Neural progenitor cell (in vitro differentiated cells): ENCODE results near the gene MSANTD2. TPM values are rescaled to one million over a fixed set of nuclear protein-coding genes. Genes with fewer than 3 reads are reported as not detected.
"Not testable (repeated sequence)": the region's sequence is repeated elsewhere in the genome, so short reads cannot be mapped to it uniquely, and the experiment has no call there.

Source experiments
- DNase-seq: peaks from one replicate; pipeline ENCODE4 v3.0.0-alpha.2; 2016; ENCODE audit warnings: low spot score
- H2AFZ ChIP-seq: fragments of 200-600 bp; sonication (generic); replicated peaks from 2 replicates; pipeline ENCODE4 v1.6.1; 2016; ENCODE audit warnings: antibody characterized with exemption
- H3F3A ChIP-seq: fragments of 200-600 bp; sonication (generic); 2 replicates; pipeline ENCODE4 v1.6.1; 2016; ENCODE audit warnings: antibody characterized with exemption, low read depth
- H3K27ac ChIP-seq: fragments of 200-600 bp; sonication (generic); 2 replicates; pipeline ENCODE4 v1.5.1; 2016; ENCODE audit warnings: mild to moderate bottlenecking
- H3K27me3 ChIP-seq: fragments of 200-600 bp; sonication (generic); 2 replicates; pipeline ENCODE4 v1.6.1; 2016; ENCODE audit warnings: mild to moderate bottlenecking, moderate library complexity
- H3K36me3 ChIP-seq: fragments of 200-600 bp; sonication (generic); 2 replicates; pipeline ENCODE4 v1.5.1; 2016
- H3K4me1 ChIP-seq: fragments of 200-600 bp; sonication (generic); 2 replicates; pipeline ENCODE4 v1.6.1; 2016; ENCODE audit warnings: mixed run types
- H3K4me2 ChIP-seq: fragments of 200-600 bp; sonication (generic); 2 replicates; pipeline ENCODE4 v1.6.1; 2016
- H3K4me3 ChIP-seq: fragments of 200-600 bp; sonication (generic); 2 replicates; pipeline ENCODE4 v1.5.1; 2016
- H3K79me2 ChIP-seq: fragments of 200-600 bp; sonication (generic); 2 replicates; pipeline ENCODE4 v1.6.1; 2016; ENCODE audit warnings: low read depth
- H3K9ac ChIP-seq: fragments of 200-600 bp; sonication (generic); 2 replicates; pipeline ENCODE4 v1.6.1; 2016
- H3K9me3 ChIP-seq: fragments of 200-600 bp; sonication (generic); 2 replicates; pipeline ENCODE4 v1.5.1; 2016; ENCODE audit warnings: low read depth
- H4K20me1 ChIP-seq: fragments of 200-600 bp; sonication (generic); 2 replicates; pipeline ENCODE4 v1.6.1; 2016; ENCODE audit warnings: low read depth
- H3K27ac Mint-ChIP-seq: 3 replicates; pipeline ENCODE4 v1.8.0; 2021; ENCODE audit warnings: mixed read lengths
- H3K27me3 Mint-ChIP-seq: 2 replicates; pipeline ENCODE4 v1.8.0; 2022; ENCODE audit warnings: low read depth, mild to moderate bottlenecking, inconsistent platforms, moderate library complexity, mixed read lengths; ENCODE audit not compliant: insufficient read depth
- H3K36me3 Mint-ChIP-seq: 3 replicates; pipeline ENCODE4 v1.8.0; 2021; ENCODE audit warnings: mixed read lengths
- H3K4me1 Mint-ChIP-seq: 3 replicates; pipeline ENCODE4 v1.8.0; 2021; ENCODE audit warnings: mixed read lengths
- H3K4me3 Mint-ChIP-seq: 3 replicates; pipeline ENCODE4 v1.8.0; 2021; ENCODE audit warnings: mild to moderate bottlenecking, moderate library complexity, mixed read lengths
- H3K9me3 Mint-ChIP-seq: 3 replicates; pipeline ENCODE4 v1.8.0; 2020; ENCODE audit warnings: mixed read lengths
- CTCF ChIP-seq: fragments of 200-600 bp; sonication (generic); IDR thresholded peaks from 2 replicates; pipeline ENCODE4 v1.5.1; 2017; ENCODE audit warnings: antibody characterized with exemption, mild to moderate bottlenecking
- EZH2 ChIP-seq: fragments of 200-600 bp; sonication (generic); IDR thresholded peaks from 2 replicates; pipeline ENCODE4 v1.6.1; 2017; ENCODE audit warnings: antibody characterized with exemption, mild to moderate bottlenecking, moderate library complexity
- EZH2phosphoT487 ChIP-seq: fragments of 200-600 bp; sonication (generic); IDR thresholded peaks from 2 replicates; pipeline ENCODE4 v1.6.1; 2017; ENCODE audit warnings: antibody characterized with exemption
- total RNA-seq: library from RNA; depleted of rRNA; stranded (reverse); fragments of >200 nt; gene quantifications from 2 replicates; pipeline ENCODE4 v1.2.3, GENCODE V29; 2015; ENCODE audit warnings: low replicate concordance

The MSANTD2 gene
- total RNA-seq, 1 donor from 2014 or later: 41.9 TPM

- Histone ChIP-seq H3K4me1 (peaks cover 9% of the 10 kb centered on the region), H3K27ac (no peak overlapping the region), H3K9me3 (no peaks in the 10 kb centered on the region), H4K20me1 (peaks cover 40% of the 10 kb centered on the region), H3K4me2 (no peak overlapping the region), H3K4me3 (no peak overlapping the region), H3K36me3 (peaks cover 11% of the 10 kb centered on the region), H3K9ac (no peak overlapping the region), H3K27me3 (no peaks in the 10 kb centered on the region), H3F3A (peaks cover 9% of the 10 kb centered on the region), H2AFZ (no peak overlapping the region), H3K79me2 (peaks cover 66% of the 10 kb centered on the region)
- H3K9me3 Mint-ChIP-seq: no peaks in the 10 kb centered on the region
- H3K4me1 Mint-ChIP-seq: no peaks in the 10 kb centered on the region
- TF ChIP-seq EZH2phosphoT487 (no peak), EZH2 (no peak), CTCF (no peak)
- peaks cover 3% of the 10 kb centered on the region for H3K27me3 Mint-ChIP-seq
- no peak overlapping the region for H3K4me3 Mint-ChIP-seq
- no peak overlapping the region for H3K27ac Mint-ChIP-seq
- DNase-seq: no peak
- H3K36me3 Mint-ChIP-seq: peaks cover 30% of the 10 kb centered on the region
These were observed 23.2 kb downstream of the MSANTD2 start for GRCh38 chr11:124776865-124777645.

- not testable (repeated sequence) for DNase-seq, H3K4me3 ChIP-seq, H3F3A ChIP-seq, H3K27me3 ChIP-seq, H3K27ac ChIP-seq, H3K4me3 Mint-ChIP-seq, H3K9me3 Mint-ChIP-seq, H3K9me3 ChIP-seq, H3K4me2 ChIP-seq, H2AFZ ChIP-seq, H3K4me1 ChIP-seq, H3K27me3 Mint-ChIP-seq, H3K4me1 Mint-ChIP-seq, H3K27ac Mint-ChIP-seq, H3K9ac ChIP-seq
- H3K36me3 ChIP-seq: peaks cover 22% of the 10 kb centered on the region
- peaks cover 21% of the 10 kb centered on the region for H3K79me2 ChIP-seq
- H3K36me3 Mint-ChIP-seq: peaks cover 26% of the 10 kb centered on the region
- H4K20me1 ChIP-seq: peaks cover 18% of the 10 kb centered on the region
These were observed 29.2 kb downstream of the MSANTD2 start for GRCh38 chr11:124770959-124771358.

GRCh38 chr11:124769806-124770774, 30.1 kb downstream of the MSANTD2 start:
- Mint-ChIP-seq H3K4me3 (no peak overlapping the region), H3K4me1 (no peaks in the 10 kb centered on the region), H3K9me3 (no peaks in the 10 kb centered on the region), H3K36me3 (peaks cover 27% of the 10 kb centered on the region), H3K27ac (no peak overlapping the region), H3K27me3 (peaks cover 6% of the 10 kb centered on the region)
- DNase-seq: no peak
- H3K4me1 ChIP-seq: no peaks in the 10 kb centered on the region
- peaks cover 15% of the 10 kb centered on the region for H4K20me1 ChIP-seq
- no peak overlapping the region for H3K27ac ChIP-seq
- H3K4me2 ChIP-seq: no peak overlapping the region
- no peaks in the 10 kb centered on the region for H3K27me3 ChIP-seq
- H2AFZ ChIP-seq: no peak overlapping the region
- no peaks in the 10 kb centered on the region for H3K9me3 ChIP-seq
- TF ChIP-seq EZH2 (no peak), EZH2phosphoT487 (no peak), CTCF (no peak)
- H3F3A ChIP-seq: no peaks in the 10 kb centered on the region
- H3K79me2 ChIP-seq: peaks cover 12% of the 10 kb centered on the region
- peaks cover 22% of the 10 kb centered on the region for H3K36me3 ChIP-seq
- H3K9ac ChIP-seq: no peak overlapping the region
- H3K4me3 ChIP-seq: no peak overlapping the region
